Measurements from ENCODE around the gene TAS1R3. TPM values are rescaled to one million over a fixed set of nuclear protein-coding genes. Genes with fewer than 3 reads are reported as not detected.
A peak's percentile ranks its signal among the peaks of the same experiment; 100 is the strongest.

TAS1R3 gene
- total RNA-seq, 1 donor from 2014 or later: 0.65 TPM

DNA sequence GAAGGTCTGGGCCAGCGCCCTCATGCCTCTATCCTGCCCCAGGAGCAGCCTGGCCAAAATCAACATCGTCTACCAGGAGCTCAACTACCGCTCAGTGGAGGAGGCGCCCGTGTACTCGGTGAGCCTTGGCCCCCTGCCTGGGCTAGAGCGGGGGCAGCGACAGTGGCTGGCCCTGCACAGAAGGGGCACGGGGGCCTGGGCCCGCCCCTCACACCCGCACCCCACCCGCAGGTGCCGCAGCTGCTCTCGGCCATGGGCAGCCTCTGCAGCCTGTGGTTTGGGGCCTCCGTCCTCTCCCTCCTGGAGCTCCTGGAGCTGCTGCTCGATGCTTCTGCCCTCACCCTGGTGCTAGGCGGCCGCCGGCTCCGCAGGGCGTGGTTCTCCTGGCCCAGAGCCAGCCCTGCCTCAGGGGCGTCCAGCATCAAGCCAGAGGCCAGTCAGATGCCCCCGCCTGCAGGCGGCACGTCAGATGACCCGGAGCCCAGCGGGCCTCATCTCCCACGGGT, 40.0 kb upstream of the TAS1R3 start:
- Histone ChIP-seq H3K27ac (no peak overlapping the region), H3K9me3 (no peaks in the 10 kb centered on the region), H3K27me3 (ENCODE audit: low read depth) (peaks cover 17% of the 10 kb centered on the region), H3K36me3 (peaks cover 13% of the 10 kb centered on the region), H3K4me3 (no peak overlapping the region), H3K4me1 (no peaks in the 10 kb centered on the region)
- DNase-seq: no peak
- TF ChIP-seq, protein P1, sequence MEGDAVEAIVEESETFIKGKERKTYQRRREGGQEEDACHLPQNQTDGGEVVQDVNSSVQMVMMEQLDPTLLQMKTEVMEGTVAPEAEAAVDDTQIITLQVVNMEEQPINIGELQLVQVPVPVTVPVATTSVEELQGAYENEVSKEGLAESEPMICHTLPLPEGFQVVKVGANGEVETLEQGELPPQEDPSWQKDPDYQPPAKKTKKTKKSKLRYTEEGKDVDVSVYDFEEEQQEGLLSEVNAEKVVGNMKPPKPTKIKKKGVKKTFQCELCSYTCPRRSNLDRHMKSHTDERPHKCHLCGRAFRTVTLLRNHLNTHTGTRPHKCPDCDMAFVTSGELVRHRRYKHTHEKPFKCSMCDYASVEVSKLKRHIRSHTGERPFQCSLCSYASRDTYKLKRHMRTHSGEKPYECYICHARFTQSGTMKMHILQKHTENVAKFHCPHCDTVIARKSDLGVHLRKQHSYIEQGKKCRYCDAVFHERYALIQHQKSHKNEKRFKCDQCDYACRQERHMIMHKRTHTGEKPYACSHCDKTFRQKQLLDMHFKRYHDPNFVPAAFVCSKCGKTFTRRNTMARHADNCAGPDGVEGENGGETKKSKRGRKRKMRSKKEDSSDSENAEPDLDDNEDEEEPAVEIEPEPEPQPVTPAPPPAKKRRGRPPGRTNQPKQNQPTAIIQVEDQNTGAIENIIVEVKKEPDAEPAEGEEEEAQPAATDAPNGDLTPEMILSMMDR (IDR thresholded peaks at IDR 0.05): no peak
- peak; percentile 2 to 9 for ATAC-seq
- intact Hi-C loops (cut with DNase I): no loop called here

DNA sequence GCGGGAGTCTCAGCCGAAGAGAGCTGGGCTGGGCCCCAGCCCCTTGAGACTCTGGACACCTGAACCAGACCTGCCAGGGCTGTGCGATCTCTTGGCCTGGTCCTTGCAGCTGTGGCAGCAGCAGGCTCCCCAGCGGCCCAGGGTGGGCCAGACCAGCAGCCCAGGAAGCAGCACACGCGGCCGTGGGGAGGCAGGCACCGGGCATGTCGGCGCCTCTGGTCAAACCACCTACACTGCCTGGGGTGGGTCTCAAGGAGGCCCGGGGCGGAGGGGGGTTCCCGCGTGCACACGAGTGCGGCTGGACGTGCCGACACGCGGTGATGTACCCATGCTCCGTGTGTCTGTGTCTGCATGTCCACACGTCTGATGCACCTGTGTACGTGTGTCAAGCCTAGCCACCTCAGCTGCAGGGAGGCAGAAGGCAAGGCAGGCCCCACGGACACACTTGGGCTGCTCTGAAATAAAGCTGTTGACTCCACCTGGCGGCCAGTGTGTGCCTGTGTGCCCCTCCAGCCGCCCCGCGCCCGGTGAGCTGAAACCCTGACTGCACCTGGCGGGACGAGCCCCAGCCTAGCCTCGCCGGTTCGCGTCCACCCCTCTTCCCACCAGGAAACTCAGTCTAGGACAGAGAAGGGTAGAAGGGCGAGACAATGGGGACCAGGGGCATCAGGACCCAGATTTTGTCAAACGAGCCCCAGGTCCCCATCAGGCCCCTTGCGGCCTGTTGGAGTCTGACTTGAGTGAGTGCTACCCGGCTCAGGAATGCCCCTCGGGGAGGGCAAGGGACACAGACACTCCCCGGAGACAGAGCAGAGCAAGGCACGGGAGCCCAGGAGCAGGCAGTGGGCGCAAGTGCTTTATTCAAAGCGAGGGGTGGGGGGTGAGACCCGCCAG, 39.3 kb upstream of the TAS1R3 start:
- peak; percentile 72 to 84 for ATAC-seq
- peaks cover 10% of the 10 kb centered on the region for H3K27me3 ChIP-seq (ENCODE audit: low read depth)
- peaks cover 14% of the 10 kb centered on the region for H3K36me3 ChIP-seq
- no peak overlapping the region for H3K27ac ChIP-seq
- no peak overlapping the region for H3K4me3 ChIP-seq
- H3K4me1 ChIP-seq: no peaks in the 10 kb centered on the region
- DNase-seq: peak; percentile 78
- intact Hi-C loops (cut with DNase I): no loop called here
- no peaks in the 10 kb centered on the region for H3K9me3 ChIP-seq
- TF ChIP-seq, protein P1 (IDR thresholded peaks at IDR 0.05): peak; percentile 57

DNA sequence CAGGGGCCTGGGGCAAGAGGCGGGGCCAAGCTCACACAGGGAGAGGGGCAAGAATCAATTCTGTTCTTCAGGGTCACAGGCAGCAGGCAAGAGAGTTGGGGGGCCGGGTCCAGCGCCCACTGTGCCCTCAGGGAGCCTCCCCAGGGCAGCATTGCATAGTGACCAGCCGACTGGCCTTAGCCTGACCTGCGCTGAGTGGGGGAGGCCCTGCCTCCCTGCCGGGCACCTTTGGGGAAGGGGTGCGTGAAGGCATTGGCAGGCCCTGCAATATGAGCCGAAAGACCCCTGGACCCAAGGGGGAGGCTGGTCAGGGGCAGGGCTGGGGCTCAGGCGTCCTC, 38.7 kb upstream of the TAS1R3 start:
- H3K9me3 ChIP-seq: no peaks in the 10 kb centered on the region
- H3K27me3 ChIP-seq (ENCODE audit: low read depth): peaks cover 4% of the 10 kb centered on the region
- ATAC-seq (no peak), DNase-seq (no peak)
- peaks cover 14% of the 10 kb centered on the region for H3K36me3 ChIP-seq
- H3K4me3 ChIP-seq: no peak overlapping the region
- H3K4me1 ChIP-seq: no peaks in the 10 kb centered on the region
- intact Hi-C loops (cut with DNase I): no loop called here
- H3K27ac ChIP-seq: no peak overlapping the region
- TF ChIP-seq, protein P1 (IDR thresholded peaks at IDR 0.05): no peak

- Histone ChIP-seq H3K4me1 (no peaks in the 10 kb centered on the region), H3K36me3 (peaks cover 14% of the 10 kb centered on the region), H3K9me3 (no peaks in the 10 kb centered on the region), H3K4me3 (no peak overlapping the region), H3K27ac (no peak overlapping the region), H3K27me3 (ENCODE audit: low read depth) (no peaks in the 10 kb centered on the region)
- TF ChIP-seq, protein P1 (IDR thresholded peaks at IDR 0.05): no peak
- ATAC-seq: no peak
- no peak for DNase-seq
- intact Hi-C loops (cut with DNase I): no loop called here
Measured at GRCh38 chr1:1292851-1293250, 38.2 kb upstream of the TAS1R3 start.

DNA sequence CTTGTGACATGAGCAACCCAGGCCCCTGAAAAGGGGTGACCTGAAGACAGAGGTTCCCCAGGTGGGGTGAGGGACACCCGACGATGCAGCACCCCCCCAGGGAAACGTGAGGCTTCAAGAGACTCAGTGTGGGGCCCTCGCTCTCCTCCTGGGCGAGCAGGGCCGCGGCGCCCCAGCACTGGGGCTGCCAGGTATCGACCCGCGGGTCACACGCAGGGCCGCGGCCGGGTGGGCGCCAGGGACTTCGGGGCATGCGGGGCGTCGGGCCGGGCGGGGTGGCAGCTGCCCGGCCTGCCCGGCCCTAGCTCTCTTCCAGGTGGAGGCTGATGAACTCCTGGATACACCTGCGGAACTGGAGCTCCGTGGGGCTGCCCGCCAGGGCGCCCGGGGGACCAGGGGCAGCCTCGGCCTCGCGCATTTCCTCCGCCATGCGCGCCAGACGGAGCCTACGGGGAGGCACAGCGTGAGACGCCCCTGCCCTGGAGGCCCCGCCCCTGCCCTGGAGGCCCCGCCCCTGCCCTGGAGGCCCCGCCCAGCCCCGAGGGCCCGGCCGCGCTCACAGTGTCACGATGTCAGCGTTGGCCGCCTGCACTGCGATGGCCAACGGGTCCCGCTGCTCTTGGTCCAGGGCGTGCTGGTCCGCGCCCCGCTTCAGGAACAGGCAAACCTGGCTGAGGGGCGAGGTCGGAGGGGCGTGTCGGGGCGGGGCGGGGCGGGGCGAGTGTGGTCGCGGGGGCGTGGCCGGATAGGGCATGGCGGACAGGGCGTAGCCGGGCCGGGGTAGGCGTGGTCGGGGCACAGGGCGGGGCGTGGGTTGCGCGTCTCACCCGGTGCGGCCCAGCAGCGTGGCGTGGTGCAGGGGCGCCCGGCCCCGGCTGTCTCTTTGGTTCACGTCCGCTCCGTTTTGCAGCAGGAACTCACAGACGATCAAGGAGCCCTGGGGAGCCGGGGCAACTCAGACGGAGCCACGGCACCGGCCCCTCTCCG, 37.5 kb upstream of the TAS1R3 start:
- no peak overlapping the region for H3K4me3 ChIP-seq
- intact Hi-C loops (cut with DNase I): no loop called here
- H3K36me3 ChIP-seq: peaks cover 14% of the 10 kb centered on the region
- no peaks in the 10 kb centered on the region for H3K27me3 ChIP-seq (ENCODE audit: low read depth)
- no peaks in the 10 kb centered on the region for H3K9me3 ChIP-seq
- H3K4me1 ChIP-seq: no peaks in the 10 kb centered on the region
- H3K27ac ChIP-seq: no peak overlapping the region
- no peak for DNase-seq
- ATAC-seq: peak in 1 of 2 donors; percentile 7
- TF ChIP-seq, protein P1 (IDR thresholded peaks at IDR 0.05): no peak
